Mucosa of rectum (tissue), 2 donors: ENCODE results near the gene MEF2D.

Experiments
- H3K27ac ChIP-seq, 2 donors: one replicate each; pipeline ENCODE4 v1.7.0; 2013; ENCODE audit warnings: inconsistent platforms in 2 of 2, low read depth in 2 of 2, low read length in 2 of 2
- H3K27me3 ChIP-seq, 2 donors: one replicate each; pipeline ENCODE4 v1.7.0; 2013; ENCODE audit warnings: low read length in 2 of 2; ENCODE audit not compliant: control insufficient read depth in 2 of 2, insufficient read depth in 2 of 2
- H3K36me3 ChIP-seq, 2 donors: one replicate each; pipeline ENCODE4 v1.7.0; 2013; ENCODE audit warnings: low read length in 2 of 2; ENCODE audit not compliant: control insufficient read depth in 2 of 2, insufficient read depth in 2 of 2
- H3K4me1 ChIP-seq, 2 donors: one replicate each; pipeline ENCODE4 v1.7.0; 2013; ENCODE audit warnings: low read length in 2 of 2, mild to moderate bottlenecking in 1 of 2; ENCODE audit not compliant: control insufficient read depth in 2 of 2, insufficient read depth in 2 of 2
- H3K4me3 ChIP-seq, 2 donors: one replicate each; pipeline ENCODE4 v1.7.0; 2013; ENCODE audit warnings: low read length in 2 of 2
- H3K9ac ChIP-seq, 2 donors: one replicate each; pipeline ENCODE4 v1.7.0; 2013; ENCODE audit warnings: low read length in 2 of 2, low read depth in 1 of 2, mild to moderate bottlenecking in 1 of 2
- H3K9me3 ChIP-seq, 2 donors: one replicate each; pipeline ENCODE4 v1.7.0; 2013; ENCODE audit warnings: low read length in 2 of 2; ENCODE audit not compliant: control insufficient read depth in 2 of 2
- donor health status: healthy.
- donor health status: Normal muscosa, but diverticular disease.

The MEF2D gene

GRCh38 chr1:156525856-156526489 is 25.4 kb upstream of the MEF2D start:
- no peak overlapping the region for H3K9ac ChIP-seq
- peaks cover 3 to 15% of the 10 kb centered on the region in 2 donors for H3K4me1 ChIP-seq
- H3K36me3 ChIP-seq, result peaks cover 0 to 4% of the 10 kb centered on the region in 2 donors
- no peaks in the 10 kb centered on the region for H3K9me3 ChIP-seq
- no peak overlapping the region for H3K4me3 ChIP-seq
- H3K27me3 ChIP-seq, result no peaks in the 10 kb centered on the region
- no peak overlapping the region for H3K27ac ChIP-seq

DNA sequence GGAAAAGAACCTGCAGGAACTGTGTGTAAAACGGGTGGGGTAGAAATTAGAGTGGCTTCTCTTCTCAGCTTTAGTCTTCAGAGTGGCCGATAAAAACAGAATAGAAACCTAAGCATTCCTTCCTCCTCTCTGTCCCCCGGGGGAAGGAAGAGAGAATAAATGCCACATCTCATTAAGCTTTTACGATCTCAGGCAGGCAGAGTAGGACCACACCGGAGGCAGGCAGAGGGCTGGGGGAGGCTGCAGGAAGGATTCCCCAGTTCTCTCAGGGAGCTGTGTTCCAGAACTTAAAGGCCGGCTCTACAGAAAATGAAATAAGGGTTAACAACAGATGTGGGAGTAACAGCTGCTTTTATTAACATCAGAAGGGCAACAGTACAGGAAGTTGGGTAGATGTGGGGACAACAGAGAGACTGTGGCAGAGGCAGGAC is 24.5 kb upstream of the MEF2D start:
- Histone ChIP-seq H3K9ac (no peak overlapping the region), H3K4me1 (peaks cover 3 to 15% of the 10 kb centered on the region in 2 donors), H3K36me3 (peaks cover 0 to 2% of the 10 kb centered on the region in 2 donors), H3K4me3 (peak overlapping the region in 1 of 2 donors; percentile 28), H3K27me3 (no peaks in the 10 kb centered on the region), H3K9me3 (no peaks in the 10 kb centered on the region), H3K27ac (peak overlapping the region; percentile 41 to 50)

DNA sequence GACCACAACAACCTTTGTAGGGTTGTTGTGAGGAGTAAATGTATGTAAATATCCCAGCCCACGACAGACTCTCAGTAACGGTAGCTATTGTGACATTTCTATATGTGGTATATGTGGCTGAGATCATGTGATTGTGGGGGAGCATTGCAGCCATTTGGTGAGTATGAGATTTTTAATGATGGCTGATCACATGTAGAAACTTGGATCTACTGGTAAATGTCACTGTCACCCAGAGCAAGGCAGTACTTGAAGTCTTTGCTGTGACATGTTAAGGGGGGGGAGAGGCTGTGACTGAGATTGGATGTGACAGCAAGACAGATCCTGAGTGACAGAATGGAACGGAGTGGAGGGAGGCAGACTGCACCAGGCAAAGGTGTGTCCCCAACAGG is 23.9 kb upstream of the MEF2D start:
- Histone ChIP-seq H3K36me3 (peaks cover 0 to 2% of the 10 kb centered on the region in 2 donors), H3K27ac (peak overlapping the region; percentile 41 to 50), H3K4me1 (peaks cover 3 to 15% of the 10 kb centered on the region in 2 donors), H3K4me3 (no peak overlapping the region), H3K9me3 (no peaks in the 10 kb centered on the region), H3K27me3 (no peaks in the 10 kb centered on the region), H3K9ac (no peak overlapping the region)

GRCh38 chr1:156523801-156524480 is 23.4 kb upstream of the MEF2D start:
- no peak overlapping the region for H3K27ac ChIP-seq

GRCh38 chr1:156522443-156522970 is 21.9 kb upstream of the MEF2D start:
- Histone ChIP-seq H3K27ac (no peak overlapping the region), H3K4me1 (peaks cover 3 to 20% of the 10 kb centered on the region in 2 donors), H3K9me3 (no peaks in the 10 kb centered on the region), H3K27me3 (no peaks in the 10 kb centered on the region), H3K9ac (no peak overlapping the region), H3K4me3 (no peak overlapping the region), H3K36me3 (no peaks in the 10 kb centered on the region)

More at GRCh38 chr1:156523801-156524480, 23.4 kb upstream of the MEF2D start:
- no peaks in the 10 kb centered on the region for H3K9me3 ChIP-seq
- H3K4me1 ChIP-seq, result peaks cover 3 to 15% of the 10 kb centered on the region in 2 donors
- no peak overlapping the region for H3K9ac ChIP-seq
- peaks cover 0 to 2% of the 10 kb centered on the region in 2 donors for H3K36me3 ChIP-seq
- no peak overlapping the region for H3K4me3 ChIP-seq
- H3K27me3 ChIP-seq, result no peaks in the 10 kb centered on the region

- H3K4me1 ChIP-seq, result peaks cover 0 to 7% of the 10 kb centered on the region in 2 donors
- H3K27ac ChIP-seq, result peak overlapping the region; percentile 4 to 76
- peak overlapping the region in 1 of 2 donors; percentile 26 for H3K9ac ChIP-seq
- H3K4me3 ChIP-seq, result no peak overlapping the region
- H3K36me3 ChIP-seq, result no peaks in the 10 kb centered on the region
- H3K9me3 ChIP-seq, result no peaks in the 10 kb centered on the region
- H3K27me3 ChIP-seq, result no peaks in the 10 kb centered on the region
These were observed 17.2 kb upstream of the MEF2D start for GRCh38 chr1:156517748-156518147.

DNA sequence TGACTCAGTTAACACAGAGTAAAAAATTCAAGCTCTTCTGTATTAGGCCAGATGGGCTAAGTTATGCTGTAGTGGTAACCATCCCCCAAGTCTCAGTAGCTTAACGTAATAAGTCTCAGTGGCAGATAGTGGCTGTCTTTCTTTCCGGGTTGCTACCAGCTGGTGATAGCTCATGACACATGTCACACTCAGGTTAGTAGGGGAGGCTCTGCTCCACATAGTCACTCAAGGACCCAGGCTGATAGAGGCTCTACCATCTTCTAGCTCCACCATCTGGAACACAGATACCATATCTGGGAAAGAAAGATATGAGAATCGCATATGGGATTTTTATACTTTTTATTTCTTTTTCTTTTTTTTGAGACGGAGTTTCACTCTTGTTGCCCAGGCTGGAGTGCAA is 16.2 kb upstream of the MEF2D start:
- Histone ChIP-seq H3K27ac (no peak overlapping the region), H3K4me3 (no peak overlapping the region), H3K9me3 (no peaks in the 10 kb centered on the region), H3K27me3 (no peaks in the 10 kb centered on the region), H3K36me3 (no peaks in the 10 kb centered on the region), H3K4me1 (peaks cover 0 to 7% of the 10 kb centered on the region in 2 donors), H3K9ac (no peak overlapping the region)

DNA sequence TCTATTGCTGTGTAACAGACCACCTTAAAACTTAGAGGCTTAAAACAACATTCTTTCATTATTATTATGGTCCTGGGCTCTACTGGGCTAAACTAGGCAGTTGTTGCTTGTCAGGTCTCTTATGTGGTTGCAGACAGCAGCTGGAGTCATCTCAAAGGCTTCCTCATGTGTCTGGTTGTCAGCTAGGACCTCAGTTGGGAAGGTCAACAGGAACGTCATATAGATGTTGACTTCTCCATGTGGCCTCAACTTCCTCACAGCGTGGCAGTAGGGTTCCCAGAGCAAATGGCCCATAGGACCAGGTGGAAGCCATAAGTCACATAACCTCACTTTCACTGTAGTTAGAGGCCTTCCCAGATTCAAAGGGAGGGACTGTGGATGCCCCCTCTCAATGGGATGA is 15.4 kb upstream of the MEF2D start:
- H3K27me3 ChIP-seq, result no peaks in the 10 kb centered on the region
- H3K9ac ChIP-seq, result no peak overlapping the region
- peaks cover 0 to 7% of the 10 kb centered on the region in 2 donors for H3K4me1 ChIP-seq
- no peak overlapping the region for H3K4me3 ChIP-seq
- no peaks in the 10 kb centered on the region for H3K36me3 ChIP-seq
- no peak overlapping the region for H3K27ac ChIP-seq
- no peaks in the 10 kb centered on the region for H3K9me3 ChIP-seq

DNA sequence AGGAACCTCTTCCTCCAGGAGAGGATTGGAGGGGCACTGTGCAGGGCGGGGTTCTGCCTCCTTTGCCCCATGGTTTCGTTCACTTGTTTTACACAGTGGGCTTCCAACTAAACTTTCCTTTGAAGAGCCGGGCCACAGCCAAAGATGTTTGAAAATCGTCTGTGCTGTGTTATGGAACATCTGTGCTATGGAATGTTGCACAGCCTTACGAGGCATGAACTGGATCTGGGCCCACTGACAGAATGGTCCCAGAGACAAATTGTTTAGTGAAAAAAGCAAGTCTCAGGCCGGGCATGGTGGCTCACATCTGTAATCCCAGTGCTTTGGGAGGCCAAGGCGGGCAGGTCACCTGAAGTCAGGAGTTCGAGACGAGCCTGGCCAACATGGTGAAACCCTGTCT is 12.6 kb upstream of the MEF2D start:
- Histone ChIP-seq H3K36me3 (no peaks in the 10 kb centered on the region), H3K4me3 (no peak overlapping the region), H3K27me3 (no peaks in the 10 kb centered on the region), H3K9me3 (no peaks in the 10 kb centered on the region), H3K27ac (no peak overlapping the region), H3K4me1 (peaks cover 6 to 14% of the 10 kb centered on the region in 2 donors), H3K9ac (no peak overlapping the region)

DNA sequence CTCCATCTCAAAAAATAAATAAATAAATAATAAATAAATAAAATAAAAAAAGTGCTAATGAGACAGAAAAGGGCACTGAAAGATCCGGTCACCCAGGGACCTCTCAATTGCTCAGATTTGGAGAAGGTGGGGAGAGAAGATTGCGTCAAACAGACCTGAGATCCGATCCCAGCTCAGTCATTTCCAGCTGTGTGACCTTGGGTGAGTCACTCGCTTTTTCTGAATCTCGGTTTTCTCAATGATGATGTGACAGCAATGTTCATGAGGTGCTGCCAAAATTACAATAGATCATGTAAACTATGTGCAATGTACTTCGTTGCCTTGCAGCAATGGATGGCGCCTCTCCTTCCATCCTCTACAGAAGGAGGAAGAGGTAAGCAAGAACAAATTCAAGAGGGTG is 11.1 kb upstream of the MEF2D start:
- peaks cover 11 to 13% of the 10 kb centered on the region in 2 donors for H3K4me1 ChIP-seq
- H3K9ac ChIP-seq, result no peak overlapping the region
- no peaks in the 10 kb centered on the region for H3K36me3 ChIP-seq
- no peaks in the 10 kb centered on the region for H3K9me3 ChIP-seq
- no peaks in the 10 kb centered on the region for H3K27me3 ChIP-seq
- H3K4me3 ChIP-seq, result no peak overlapping the region
- H3K27ac ChIP-seq, result no peak overlapping the region
